A673 (cell line): Measurements from ENCODE around the gene DSCAM.

ENCODE experiments used
- EZH2 ChIP-seq: fragments of 200-600 bp; sonication (generic); IDR thresholded peaks from 2 replicates; pipeline ENCODE4 v1.6.1; 2017; ENCODE audit warnings: borderline replicate concordance, low read depth, mild to moderate bottlenecking, mixed read lengths, antibody characterized with exemption, low read length; ENCODE audit not compliant: poor library complexity, severe bottlenecking
- TF ChIP-seq, protein P1 (sequence below): fragments of 300-800, 200-600 bp; sonication (generic); conservative IDR thresholded peaks from 2 replicates; pipeline ENCODE4 v1.5.1; 2017; ENCODE audit warnings: low read depth, mild to moderate bottlenecking, antibody characterized with exemption, low read length, moderate library complexity, mixed read lengths

DNA sequence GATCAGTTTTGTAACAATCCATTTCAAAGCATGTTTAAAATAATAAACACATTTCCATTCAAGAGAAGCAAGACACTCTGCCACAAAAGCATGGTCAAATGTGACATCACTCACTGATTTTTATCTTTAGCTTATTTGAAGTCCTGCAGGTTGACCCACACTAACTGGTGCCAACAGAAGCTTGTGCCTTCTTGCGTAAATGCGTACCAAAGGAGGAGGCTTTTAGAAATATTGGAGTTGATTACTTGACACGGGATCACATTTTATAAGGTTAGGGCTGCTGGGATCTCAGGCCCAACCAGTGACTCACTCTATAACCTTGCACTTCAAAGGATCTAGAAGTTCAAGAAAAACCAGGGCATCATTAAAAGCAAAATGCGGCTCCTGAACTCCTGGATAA lies 776.1 kb downstream of the DSCAM start:
- TF ChIP-seq, protein P1, sequence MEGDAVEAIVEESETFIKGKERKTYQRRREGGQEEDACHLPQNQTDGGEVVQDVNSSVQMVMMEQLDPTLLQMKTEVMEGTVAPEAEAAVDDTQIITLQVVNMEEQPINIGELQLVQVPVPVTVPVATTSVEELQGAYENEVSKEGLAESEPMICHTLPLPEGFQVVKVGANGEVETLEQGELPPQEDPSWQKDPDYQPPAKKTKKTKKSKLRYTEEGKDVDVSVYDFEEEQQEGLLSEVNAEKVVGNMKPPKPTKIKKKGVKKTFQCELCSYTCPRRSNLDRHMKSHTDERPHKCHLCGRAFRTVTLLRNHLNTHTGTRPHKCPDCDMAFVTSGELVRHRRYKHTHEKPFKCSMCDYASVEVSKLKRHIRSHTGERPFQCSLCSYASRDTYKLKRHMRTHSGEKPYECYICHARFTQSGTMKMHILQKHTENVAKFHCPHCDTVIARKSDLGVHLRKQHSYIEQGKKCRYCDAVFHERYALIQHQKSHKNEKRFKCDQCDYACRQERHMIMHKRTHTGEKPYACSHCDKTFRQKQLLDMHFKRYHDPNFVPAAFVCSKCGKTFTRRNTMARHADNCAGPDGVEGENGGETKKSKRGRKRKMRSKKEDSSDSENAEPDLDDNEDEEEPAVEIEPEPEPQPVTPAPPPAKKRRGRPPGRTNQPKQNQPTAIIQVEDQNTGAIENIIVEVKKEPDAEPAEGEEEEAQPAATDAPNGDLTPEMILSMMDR = no peak
- TF ChIP-seq EZH2 = no peak
